AML-193 (cell line): Measurements from ENCODE around the gene NAA50.

ENCODE experiments used
- DNase-seq, 2 experiments: peaks; one replicate each; lab custom pipeline; 2025; lab: John Stamatoyannopoulos, UW

Gene NAA50

GRCh38 chr3:113741620-113742019, 4.4 kb downstream of the NAA50 start:
- DNase-seq, result no peak

GRCh38 chr3:113741086-113741485, 5.0 kb downstream of the NAA50 start:
- no peak for DNase-seq

- peak; percentile 84 to 91 for DNase-seq
These were observed 9.4 kb downstream of the NAA50 start for GRCh38 chr3:113736548-113737089.

GRCh38 chr3:113731694-113732093, 14.4 kb downstream of the NAA50 start:
- DNase-seq, result no peak

- DNase-seq, result no peak
These were observed 15.5 kb downstream of the NAA50 start for GRCh38 chr3:113730550-113730949.

GRCh38 chr3:113728661-113729060, 17.4 kb downstream of the NAA50 start:
- DNase-seq, result no peak

- peak; percentile 25 to 26 for DNase-seq
These were observed 24.4 kb downstream of the NAA50 start for GRCh38 chr3:113721636-113722035.

GRCh38 chr3:113719758-113720157, 26.3 kb downstream of the NAA50 start:
- no peak for DNase-seq

GRCh38 chr3:113719294-113719693, 26.8 kb downstream of the NAA50 start:
- DNase-seq, result no peak

GRCh38 chr3:113717818-113718217, 28.2 kb downstream of the NAA50 start:
- no peak for DNase-seq

GRCh38 chr3:113717308-113717707, 28.7 kb downstream of the NAA50 start:
- no peak for DNase-seq

GRCh38 chr3:113714702-113715101, 31.3 kb downstream of the NAA50 start:
- no peak for DNase-seq

GRCh38 chr3:113712129-113712528, 33.9 kb downstream of the NAA50 start:
- no peak for DNase-seq

GRCh38 chr3:113707835-113708234, 38.2 kb downstream of the NAA50 start:
- DNase-seq, result no peak

GRCh38 chr3:113698956-113699355, 47.1 kb downstream of the NAA50 start:
- no peak for DNase-seq

- DNase-seq, result no peak
These were observed 47.8 kb downstream of the NAA50 start for GRCh38 chr3:113698213-113698742.

- peak; percentile 33 to 34 for DNase-seq
These were observed 48.5 kb downstream of the NAA50 start for GRCh38 chr3:113697500-113698090.

- peak; percentile 100 for DNase-seq
These were observed 49.2 kb downstream of the NAA50 start for GRCh38 chr3:113696658-113697499.

- DNase-seq, result peak; percentile 62 to 63
These were observed 50.0 kb downstream of the NAA50 start, which contains the start of gene USF3 for GRCh38 chr3:113695786-113696645. Gene USF3 (minus strand): TSS chr3:113696642. CDS start chr3:113674878, 21,764 bp downstream.

- peak in 1 of 2 experiments; percentile 32 for DNase-seq
These were observed 50.6 kb downstream of the NAA50 start for GRCh38 chr3:113695431-113695785.

GRCh38 chr3:113690482-113690881, 55.6 kb downstream of the NAA50 start:
- no peak for DNase-seq
